ENCODE results near the gene TOM1L2.
"Not testable (repeated sequence)": the region's sequence is repeated elsewhere in the genome, so short reads cannot be mapped to it uniquely, and the experiment has no call there.

TOM1L2 gene

DNA sequence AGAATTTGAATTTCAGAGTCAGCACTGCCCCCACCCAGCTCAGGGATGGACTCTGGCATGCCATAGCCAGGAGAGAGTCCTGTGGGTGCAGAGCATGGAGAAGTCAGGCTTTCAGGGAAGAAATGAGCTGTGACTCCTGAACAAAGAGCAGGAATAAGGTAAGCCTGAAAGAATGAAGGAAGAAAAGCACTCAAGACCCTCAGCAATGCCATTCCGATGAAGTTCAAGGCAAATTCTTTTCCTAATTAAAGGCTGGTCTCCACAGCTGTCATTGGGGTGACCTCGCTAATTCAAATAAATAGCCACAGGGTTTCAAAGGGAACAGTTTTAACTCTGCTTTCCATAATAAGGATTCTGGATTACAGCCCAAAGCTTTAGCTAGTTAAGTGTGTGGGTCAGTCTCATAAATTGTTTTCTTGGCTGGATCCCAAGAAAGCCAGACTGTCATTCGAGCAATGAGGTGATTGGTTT, 31.7 kb downstream of the TOM1L2 start:
- TF ChIP-seq, protein P1, sequence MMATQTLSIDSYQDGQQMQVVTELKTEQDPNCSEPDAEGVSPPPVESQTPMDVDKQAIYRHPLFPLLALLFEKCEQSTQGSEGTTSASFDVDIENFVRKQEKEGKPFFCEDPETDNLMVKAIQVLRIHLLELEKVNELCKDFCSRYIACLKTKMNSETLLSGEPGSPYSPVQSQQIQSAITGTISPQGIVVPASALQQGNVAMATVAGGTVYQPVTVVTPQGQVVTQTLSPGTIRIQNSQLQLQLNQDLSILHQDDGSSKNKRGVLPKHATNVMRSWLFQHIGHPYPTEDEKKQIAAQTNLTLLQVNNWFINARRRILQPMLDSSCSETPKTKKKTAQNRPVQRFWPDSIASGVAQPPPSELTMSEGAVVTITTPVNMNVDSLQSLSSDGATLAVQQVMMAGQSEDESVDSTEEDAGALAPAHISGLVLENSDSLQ (IDR thresholded peaks at IDR 0.05): 0 out of 2 replicates have a peak, but pooled peaks have one; percentile 25
- no peak for TF ChIP-seq ARNT (IDR thresholded peaks at IDR 0.05)
- no peak for TF ChIP-seq NFRKB (IDR thresholded peaks at IDR 0.05)
- no peak for DNase-seq (ENCODE audit: extremely low spot score)
- POLR2A ChIA-PET: interaction anchor here (1.5 kb wide), 2 partner anchors 19 to 104 kb away, joined by 4 to 5 read pairs; partner anchors contain the start of gene SREBF1
- CTCF ChIA-PET: interaction anchor here (0.6 kb wide), 2 partner anchors 18 to 63 kb away, joined by 3 to 4 read pairs; no protein-coding TSS in a partner anchor

DNA sequence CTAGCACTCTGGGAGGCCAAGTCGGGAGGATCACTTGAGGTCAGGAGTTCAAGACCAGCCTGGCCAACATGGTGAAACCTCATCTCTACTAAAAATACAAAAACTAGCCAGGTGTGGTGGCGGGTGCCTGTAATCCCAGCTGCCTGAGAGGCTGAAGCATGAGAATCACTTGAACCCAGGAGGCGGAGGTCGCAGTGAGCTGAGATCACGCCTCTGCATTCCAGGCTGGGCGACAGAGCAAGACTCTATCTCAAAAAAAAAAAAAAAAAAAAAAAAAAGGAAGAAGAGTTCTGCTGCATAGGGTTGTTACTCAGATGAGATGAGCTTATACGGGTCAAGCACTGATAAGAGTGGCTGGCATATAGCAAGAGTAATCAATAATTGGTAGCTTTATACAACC, 32.3 kb downstream of the TOM1L2 start:
- CTCF ChIA-PET: interaction anchor here (0.6 kb wide), 2 partner anchors 18 to 63 kb away, joined by 3 to 4 read pairs; no protein-coding TSS in a partner anchor
- POLR2A ChIA-PET: interaction anchor here (1.5 kb wide), 1 partner anchor 104 kb away, joined by 4 read pairs; the partner anchor contains the start of gene SREBF1
- not testable (repeated sequence) for DNase-seq (ENCODE audit: extremely low spot score)

DNA sequence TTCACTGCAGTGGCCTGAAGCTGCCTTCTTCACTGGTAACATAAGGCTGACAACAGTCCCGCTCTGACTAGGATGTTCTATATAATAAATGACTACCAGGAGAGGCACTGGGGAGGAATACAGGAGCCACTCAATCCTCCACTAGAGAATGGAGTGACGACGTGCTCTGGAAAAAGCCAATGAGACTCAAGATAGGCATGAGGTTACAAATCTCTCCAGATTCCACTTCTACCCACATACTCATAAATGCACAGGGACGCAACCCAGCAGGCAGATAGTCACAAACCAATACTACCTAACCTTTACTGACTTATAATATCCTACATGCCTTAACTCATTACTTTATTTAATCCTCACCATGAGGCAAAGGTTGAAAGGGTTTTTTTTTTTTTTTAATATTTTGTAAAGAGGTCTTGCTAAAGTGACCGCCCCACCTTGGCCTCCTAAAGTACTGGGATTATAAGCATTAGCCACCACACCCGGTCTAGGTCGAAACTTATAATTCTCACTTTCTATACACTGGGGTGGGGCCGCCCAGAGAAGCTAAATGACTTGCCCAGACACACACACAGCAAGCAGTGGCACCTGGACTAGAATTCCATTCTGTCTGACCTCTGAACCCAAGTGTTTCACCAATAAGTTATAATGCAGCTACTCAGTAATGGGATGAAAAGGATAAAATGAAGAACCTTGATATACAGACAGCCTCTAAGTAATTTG, 33.7 kb downstream of the TOM1L2 start:
- DNase-seq (ENCODE audit: extremely low spot score): no peak
- ChIA-PET CTCF (interaction anchor here (1.0 to 1.3 kb wide), 3 partner anchors 12 to 19 kb away, joined by 4 read pairs; no protein-coding TSS in a partner anchor), POLR2A (interaction anchor here (0.6 kb wide), 1 partner anchor 21 kb away, joined by 3 read pairs; no protein-coding TSS in a partner anchor)
- no peak for TF ChIP-seq LEF1 (IDR thresholded peaks at IDR 0.05; ENCODE audit: borderline replicate concordance)
- no peak for TF ChIP-seq FOXM1 (IDR thresholded peaks at IDR 0.05; ENCODE audit: borderline replicate concordance)
- no peak for TF ChIP-seq HDGF (IDR thresholded peaks at IDR 0.05; ENCODE audit: borderline replicate concordance)
- TF ChIP-seq ARNT (IDR thresholded peaks at IDR 0.05): no peak
- no peak for TF ChIP-seq ZNF384 (IDR thresholded peaks at IDR 0.05)
- TF ChIP-seq FOXA1 (IDR thresholded peaks at IDR 0.05): no peak
- no peak for TF ChIP-seq BHLHE40 (IDR thresholded peaks at IDR 0.05; ENCODE audit: borderline replicate concordance)
- no peak for TF ChIP-seq CTBP1 (IDR thresholded peaks at IDR 0.05; ENCODE audit: borderline replicate concordance)
- TF ChIP-seq, protein P1 (IDR thresholded peaks at IDR 0.05): no peak
- TF ChIP-seq SUZ12 (IDR thresholded peaks at IDR 0.05): no peak
- TF ChIP-seq L3MBTL2 (conservative IDR thresholded peaks at IDR 0.05): no peak
- no peak for TF ChIP-seq ELF4 (IDR thresholded peaks at IDR 0.05)
- no peak for TF ChIP-seq SP1 (IDR thresholded peaks at IDR 0.05)
- TF ChIP-seq TARDBP (IDR thresholded peaks at IDR 0.05): no peak
- TF ChIP-seq FOXK2 (IDR thresholded peaks at IDR 0.05): no peak
- TF ChIP-seq NFRKB (IDR thresholded peaks at IDR 0.05): no peak

DNA sequence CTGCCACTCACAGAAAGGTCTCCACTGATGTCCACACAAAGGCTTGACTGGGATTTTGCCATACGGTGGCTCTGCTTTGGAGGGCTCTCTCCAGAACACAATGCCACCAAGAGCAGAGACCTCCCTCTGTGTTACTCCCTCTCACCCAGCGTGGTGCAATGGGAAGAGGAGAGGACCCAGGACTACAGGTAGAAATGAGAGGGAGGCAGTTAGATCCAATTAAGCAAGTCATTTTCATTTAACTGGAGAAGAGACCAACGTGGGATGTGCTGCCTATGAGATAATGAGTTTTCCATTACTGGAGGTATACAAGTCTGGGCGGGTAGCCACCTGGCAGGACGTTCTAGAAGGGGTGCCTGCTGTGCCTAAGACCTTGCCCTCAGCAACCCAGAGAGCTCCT, 34.2 kb downstream of the TOM1L2 start:
- no peak for DNase-seq (ENCODE audit: extremely low spot score)
- TF ChIP-seq ZNF384 (IDR thresholded peaks at IDR 0.05): no peak
- TF ChIP-seq LEF1 (IDR thresholded peaks at IDR 0.05; ENCODE audit: borderline replicate concordance): no peak
- TF ChIP-seq, protein P1 (IDR thresholded peaks at IDR 0.05): no peak
- no peak for TF ChIP-seq BHLHE40 (IDR thresholded peaks at IDR 0.05; ENCODE audit: borderline replicate concordance)
- no peak for TF ChIP-seq SP1 (IDR thresholded peaks at IDR 0.05)
- no peak for TF ChIP-seq ELF4 (IDR thresholded peaks at IDR 0.05)
- TF ChIP-seq L3MBTL2 (conservative IDR thresholded peaks at IDR 0.05): no peak
- no peak for TF ChIP-seq ARNT (IDR thresholded peaks at IDR 0.05)
- no peak for TF ChIP-seq SUZ12 (IDR thresholded peaks at IDR 0.05)
- TF ChIP-seq CTBP1 (IDR thresholded peaks at IDR 0.05; ENCODE audit: borderline replicate concordance): no peak
- TF ChIP-seq TARDBP (IDR thresholded peaks at IDR 0.05): no peak
- TF ChIP-seq FOXK2 (IDR thresholded peaks at IDR 0.05): no peak
- TF ChIP-seq FOXA1 (IDR thresholded peaks at IDR 0.05): no peak
- POLR2A ChIA-PET: interaction anchor here (0.6 kb wide), 1 partner anchor 34 kb away, joined by 3 read pairs; the partner anchor contains the start of genes DRC3 and TOM1L2
- CTCF ChIA-PET: interaction anchor here (1.0 to 1.3 kb wide), 4 partner anchors 12 to 209 kb away, joined by 4 read pairs; no protein-coding TSS in a partner anchor

DNA sequence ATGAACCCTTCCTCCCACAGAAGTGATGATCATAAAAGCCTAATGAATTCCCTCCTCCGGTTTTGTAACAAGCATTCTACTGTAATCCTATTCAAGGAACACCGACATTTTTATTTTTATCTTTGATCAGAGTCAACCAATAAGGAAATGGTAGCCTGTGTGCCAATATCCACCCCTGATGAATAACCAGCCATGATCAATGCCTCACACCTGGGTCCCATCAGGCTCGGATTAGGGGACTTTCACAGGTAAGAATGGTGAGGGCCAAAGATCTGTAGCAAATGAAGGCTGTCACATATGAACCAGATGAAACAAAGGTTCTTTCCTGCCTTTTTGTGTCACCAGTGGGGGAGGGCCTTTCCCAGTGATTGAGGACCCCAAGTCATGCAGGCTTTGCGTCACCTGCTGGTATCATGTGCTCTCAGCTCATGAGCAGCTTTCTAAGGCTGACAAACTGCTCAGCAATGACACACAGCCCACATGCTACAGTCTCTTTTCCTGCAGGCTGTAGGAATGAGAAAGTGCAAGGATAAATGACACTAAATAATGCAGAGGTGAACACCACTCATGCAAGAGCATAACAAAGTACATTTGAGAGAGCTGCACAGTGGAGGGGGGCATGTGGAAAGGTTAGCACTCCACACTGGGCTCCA, 34.9 kb downstream of the TOM1L2 start:
- TF ChIP-seq CTBP1 (IDR thresholded peaks at IDR 0.05; ENCODE audit: borderline replicate concordance) (no peak), HDGF (IDR thresholded peaks at IDR 0.05; ENCODE audit: borderline replicate concordance) (no peak), FOXM1 (IDR thresholded peaks at IDR 0.05; ENCODE audit: borderline replicate concordance) (no peak), TARDBP (IDR thresholded peaks at IDR 0.05) (no peak), SUZ12 (IDR thresholded peaks at IDR 0.05) (no peak), SP1 (IDR thresholded peaks at IDR 0.05) (no peak), LEF1 (IDR thresholded peaks at IDR 0.05; ENCODE audit: borderline replicate concordance) (no peak)
- TF ChIP-seq, protein P1 (IDR thresholded peaks at IDR 0.05): no peak
- ChIA-PET POLR2A (interaction anchor here (0.6 kb wide), 1 partner anchor 35 kb away, joined by 3 read pairs; the partner anchor contains the start of genes DRC3 and TOM1L2), CTCF (interaction anchor here (1.0 to 1.3 kb wide), 4 partner anchors 11 to 208 kb away, joined by 4 read pairs; no protein-coding TSS in a partner anchor)
- no peak for DNase-seq (ENCODE audit: extremely low spot score)
